ENCODE data around the gene ASAP3.

GRCh38 chr1:23384312-23385058 is 99.5 kb downstream of the ASAP3 start:
- no peak for TF ChIP-seq CTCF (IDR thresholded peaks at IDR 0.05)
- TF ChIP-seq EP300 (IDR thresholded peaks at IDR 0.05), result no peak
- TF ChIP-seq POLR2A (IDR thresholded peaks at IDR 0.05), result no peak
- TF ChIP-seq POLR2AphosphoS5 (IDR thresholded peaks at IDR 0.05), result no peak
